ENCODE measurements around the gene SND1.

The SND1 gene

DNA sequence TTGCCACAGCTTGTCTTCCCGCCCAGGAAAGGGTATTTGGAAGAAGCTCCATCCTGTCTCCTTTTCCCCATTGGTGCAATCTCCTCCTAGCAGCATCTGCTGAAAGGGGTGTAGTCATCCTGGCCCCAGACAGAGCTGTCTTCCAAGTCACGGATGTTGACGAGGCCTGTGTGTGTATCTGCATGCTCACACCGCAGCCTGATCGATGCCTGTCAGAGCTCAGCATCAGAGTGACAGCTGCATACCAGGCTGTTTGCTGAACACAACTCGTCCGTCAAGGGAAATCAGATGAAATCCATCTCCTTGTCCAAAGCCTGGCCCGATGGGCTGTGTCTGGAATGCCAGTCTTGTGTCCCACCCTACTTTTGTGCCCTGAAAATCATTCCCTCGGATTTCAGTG lies 400.4 kb downstream of the SND1 start:
- Histone ChIP-seq H3K4me1 (ENCODE audit: control insufficient read depth, insufficient read depth, low read length) (no peaks in the 10 kb centered on the region), H3K27me3 (ENCODE audit: control insufficient read depth, insufficient read depth, low read length) (no peaks in the 10 kb centered on the region), H3K36me3 (ENCODE audit: control insufficient read depth, insufficient read depth, low read length) (peaks cover 4% of the 10 kb centered on the region; the same call in 1 of the 2 replicates), H3K27ac (ENCODE audit: low read depth, low read length) (no peak overlapping the region), H3K9me3 (ENCODE audit: control insufficient read depth, insufficient read depth, low read length) (no peaks in the 10 kb centered on the region), H3K9ac (ENCODE audit: low read depth, low read length) (no peak overlapping the region), H3K4me3 (ENCODE audit: low read depth, low read length) (no peak overlapping the region)

DNA sequence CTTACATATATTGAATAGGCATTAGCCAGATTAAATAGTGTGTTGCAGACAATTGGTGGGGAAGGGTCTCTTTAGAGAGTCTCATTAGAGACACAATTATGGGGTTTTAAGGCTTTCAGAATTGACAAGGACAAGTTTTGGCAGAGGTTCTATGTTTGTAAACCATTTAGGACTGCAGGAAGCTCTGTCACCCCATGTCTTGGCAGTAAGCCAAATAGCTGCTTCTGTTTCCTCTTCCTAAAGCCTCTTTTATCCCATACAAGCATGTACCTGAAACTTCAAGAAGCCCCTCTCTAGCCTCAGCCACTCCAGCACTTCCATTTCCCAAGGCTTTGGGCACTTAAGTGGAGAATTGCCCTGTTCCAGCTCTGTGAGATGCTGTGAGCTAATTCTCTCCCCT lies 401.0 kb downstream of the SND1 start:
- no peak overlapping the region for H3K27ac ChIP-seq (ENCODE audit: low read depth, low read length)
- peaks cover 4% of the 10 kb centered on the region; the same call in 1 of the 2 replicates for H3K36me3 ChIP-seq (ENCODE audit: control insufficient read depth, insufficient read depth, low read length)
- no peaks in the 10 kb centered on the region for H3K27me3 ChIP-seq (ENCODE audit: control insufficient read depth, insufficient read depth, low read length)
- H3K4me1 ChIP-seq (ENCODE audit: control insufficient read depth, insufficient read depth, low read length) = no peaks in the 10 kb centered on the region
- H3K9me3 ChIP-seq (ENCODE audit: control insufficient read depth, insufficient read depth, low read length) = no peaks in the 10 kb centered on the region
- H3K4me3 ChIP-seq (ENCODE audit: low read depth, low read length) = no peak overlapping the region
- no peak overlapping the region for H3K9ac ChIP-seq (ENCODE audit: low read depth, low read length)

DNA sequence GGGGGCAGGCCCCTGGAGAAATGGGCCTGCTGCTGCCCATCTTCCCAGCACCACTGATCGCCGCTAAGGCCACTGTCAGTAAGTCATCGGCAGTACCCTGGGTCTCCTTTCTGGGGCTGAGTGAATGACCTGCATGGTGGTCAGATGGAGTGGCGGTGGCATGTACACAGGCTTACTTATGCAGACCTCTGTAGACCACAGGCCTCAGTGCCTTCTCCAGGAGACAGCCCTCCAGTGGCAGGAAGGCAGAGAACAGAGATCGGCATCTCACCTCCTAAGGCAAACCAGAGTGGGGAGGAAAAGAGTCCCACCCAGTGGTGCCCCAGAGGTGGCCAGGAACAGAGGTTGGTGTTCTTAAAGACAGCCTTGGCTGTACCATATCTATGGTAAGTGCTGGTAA lies 402.0 kb downstream of the SND1 start:
- H3K27ac ChIP-seq (ENCODE audit: low read depth, low read length) = no peak overlapping the region

DNA sequence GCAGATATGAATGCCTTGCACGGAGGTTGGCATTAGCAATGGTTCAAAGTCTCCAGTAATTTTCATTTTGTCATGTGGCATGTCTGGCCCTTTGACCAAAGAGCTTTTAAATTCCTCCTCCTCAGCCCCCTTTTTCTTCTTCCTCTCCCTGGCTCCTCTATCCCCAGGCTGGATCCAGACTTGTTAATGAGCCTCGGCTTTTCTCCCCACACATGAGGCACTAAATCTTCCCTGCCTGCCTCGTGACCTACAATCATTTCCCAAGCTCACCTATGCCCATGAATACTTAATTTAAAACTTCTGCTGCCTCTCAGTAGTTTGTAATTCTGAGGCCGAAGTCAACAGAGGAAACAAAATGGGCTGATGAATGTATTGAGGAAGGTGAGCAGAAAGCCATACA lies 402.5 kb downstream of the SND1 start:
- Histone ChIP-seq H3K4me3 (ENCODE audit: low read depth, low read length) (no peak overlapping the region), H3K36me3 (ENCODE audit: control insufficient read depth, insufficient read depth, low read length) (peaks cover 4% of the 10 kb centered on the region; the same call in 1 of the 2 replicates), H3K9me3 (ENCODE audit: control insufficient read depth, insufficient read depth, low read length) (no peaks in the 10 kb centered on the region), H3K27ac (ENCODE audit: low read depth, low read length) (no peak overlapping the region), H3K4me1 (ENCODE audit: control insufficient read depth, insufficient read depth, low read length) (no peaks in the 10 kb centered on the region), H3K9ac (ENCODE audit: low read depth, low read length) (no peak overlapping the region), H3K27me3 (ENCODE audit: control insufficient read depth, insufficient read depth, low read length) (no peaks in the 10 kb centered on the region)

More for the DNA sequence above, 402.0 kb downstream of the SND1 start:
- Histone ChIP-seq H3K4me3 (ENCODE audit: low read depth, low read length) (no peak overlapping the region), H3K4me1 (ENCODE audit: control insufficient read depth, insufficient read depth, low read length) (no peaks in the 10 kb centered on the region), H3K9ac (ENCODE audit: low read depth, low read length) (no peak overlapping the region), H3K9me3 (ENCODE audit: control insufficient read depth, insufficient read depth, low read length) (no peaks in the 10 kb centered on the region), H3K36me3 (ENCODE audit: control insufficient read depth, insufficient read depth, low read length) (peaks cover 4% of the 10 kb centered on the region; the same call in 1 of the 2 replicates), H3K27me3 (ENCODE audit: control insufficient read depth, insufficient read depth, low read length) (no peaks in the 10 kb centered on the region)

DNA sequence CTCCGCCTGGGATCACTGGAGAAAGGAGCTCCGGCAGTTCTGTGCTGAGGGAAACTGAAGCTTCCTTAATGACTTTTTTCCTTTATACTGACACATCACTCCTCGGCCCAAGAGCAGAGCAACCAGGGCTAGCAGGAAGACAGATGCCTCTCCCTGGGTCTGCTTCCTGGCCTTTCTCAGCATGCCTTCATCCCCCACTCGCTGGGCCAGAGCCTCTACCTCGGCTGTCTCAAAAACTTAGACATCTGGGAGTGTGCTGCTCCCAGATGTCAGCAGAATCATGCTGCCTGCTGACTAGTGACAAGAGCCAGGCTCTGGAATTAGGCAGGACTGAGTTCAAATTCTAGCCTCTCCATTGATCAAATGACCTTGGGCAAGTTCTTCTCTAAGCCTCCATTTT lies 403.6 kb downstream of the SND1 start:
- no peak overlapping the region for H3K27ac ChIP-seq (ENCODE audit: low read depth, low read length)
- H3K4me1 ChIP-seq (ENCODE audit: control insufficient read depth, insufficient read depth, low read length) = no peaks in the 10 kb centered on the region

DNA sequence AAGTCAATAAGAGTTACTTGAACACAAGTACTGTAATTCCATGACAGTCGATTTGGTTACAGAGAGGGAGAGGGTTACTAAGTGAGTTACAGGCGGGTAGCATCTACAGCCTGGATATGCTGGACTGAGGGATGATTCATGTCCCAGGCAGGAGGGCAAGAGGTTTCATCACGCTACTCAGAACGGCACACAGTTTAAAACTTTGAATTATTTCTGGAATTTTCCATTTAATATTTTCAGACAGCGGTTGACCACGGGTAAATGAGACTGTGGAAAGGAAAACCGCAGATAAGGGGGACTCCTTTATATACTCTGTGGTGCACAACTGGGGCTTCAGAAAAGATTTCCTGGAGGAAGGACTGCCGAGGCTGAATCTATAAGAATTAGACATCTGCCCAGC lies 404.9 kb downstream of the SND1 start:
- Histone ChIP-seq H3K27me3 (ENCODE audit: control insufficient read depth, insufficient read depth, low read length) (no peaks in the 10 kb centered on the region), H3K4me1 (ENCODE audit: control insufficient read depth, insufficient read depth, low read length) (no peaks in the 10 kb centered on the region), H3K9me3 (ENCODE audit: control insufficient read depth, insufficient read depth, low read length) (no peaks in the 10 kb centered on the region), H3K9ac (ENCODE audit: low read depth, low read length) (no peak overlapping the region), H3K36me3 (ENCODE audit: control insufficient read depth, insufficient read depth, low read length) (peaks cover 4% of the 10 kb centered on the region; the same call in 1 of the 2 replicates), H3K4me3 (ENCODE audit: low read depth, low read length) (no peak overlapping the region), H3K27ac (ENCODE audit: low read depth, low read length) (no peak overlapping the region)

More for the DNA sequence above, 403.6 kb downstream of the SND1 start:
- Histone ChIP-seq H3K4me3 (ENCODE audit: low read depth, low read length) (no peak overlapping the region), H3K9ac (ENCODE audit: low read depth, low read length) (no peak overlapping the region), H3K36me3 (ENCODE audit: control insufficient read depth, insufficient read depth, low read length) (peaks cover 4% of the 10 kb centered on the region; the same call in 1 of the 2 replicates), H3K9me3 (ENCODE audit: control insufficient read depth, insufficient read depth, low read length) (no peaks in the 10 kb centered on the region), H3K27me3 (ENCODE audit: control insufficient read depth, insufficient read depth, low read length) (no peaks in the 10 kb centered on the region)

DNA sequence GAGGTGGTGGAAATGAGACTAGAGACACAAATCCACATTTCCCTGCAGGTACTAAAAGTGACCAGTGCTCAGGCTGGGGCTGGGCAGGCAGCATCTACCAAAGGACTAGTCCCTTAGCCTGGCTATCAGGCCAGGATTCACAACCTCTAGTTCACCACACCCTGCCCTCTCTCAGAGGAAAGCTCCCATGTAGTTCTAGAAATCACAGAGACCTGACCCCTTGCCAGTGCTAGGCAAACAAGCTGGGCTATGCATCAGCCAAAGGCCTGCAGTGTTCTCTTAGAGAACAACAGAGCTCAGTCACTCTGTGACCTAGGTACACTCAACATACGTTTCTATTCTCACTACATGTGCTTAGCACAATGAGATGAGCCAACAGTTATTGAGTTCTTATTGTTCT lies 405.9 kb downstream of the SND1 start:
- no peak overlapping the region for H3K9ac ChIP-seq (ENCODE audit: low read depth, low read length)
- no peaks in the 10 kb centered on the region for H3K4me1 ChIP-seq (ENCODE audit: control insufficient read depth, insufficient read depth, low read length)
- H3K36me3 ChIP-seq (ENCODE audit: control insufficient read depth, insufficient read depth, low read length) = peaks cover 4% of the 10 kb centered on the region; the same call in 1 of the 2 replicates
- no peaks in the 10 kb centered on the region for H3K27me3 ChIP-seq (ENCODE audit: control insufficient read depth, insufficient read depth, low read length)
- no peak overlapping the region for H3K27ac ChIP-seq (ENCODE audit: low read depth, low read length)
- no peaks in the 10 kb centered on the region for H3K9me3 ChIP-seq (ENCODE audit: control insufficient read depth, insufficient read depth, low read length)
- H3K4me3 ChIP-seq (ENCODE audit: low read depth, low read length) = no peak overlapping the region

DNA sequence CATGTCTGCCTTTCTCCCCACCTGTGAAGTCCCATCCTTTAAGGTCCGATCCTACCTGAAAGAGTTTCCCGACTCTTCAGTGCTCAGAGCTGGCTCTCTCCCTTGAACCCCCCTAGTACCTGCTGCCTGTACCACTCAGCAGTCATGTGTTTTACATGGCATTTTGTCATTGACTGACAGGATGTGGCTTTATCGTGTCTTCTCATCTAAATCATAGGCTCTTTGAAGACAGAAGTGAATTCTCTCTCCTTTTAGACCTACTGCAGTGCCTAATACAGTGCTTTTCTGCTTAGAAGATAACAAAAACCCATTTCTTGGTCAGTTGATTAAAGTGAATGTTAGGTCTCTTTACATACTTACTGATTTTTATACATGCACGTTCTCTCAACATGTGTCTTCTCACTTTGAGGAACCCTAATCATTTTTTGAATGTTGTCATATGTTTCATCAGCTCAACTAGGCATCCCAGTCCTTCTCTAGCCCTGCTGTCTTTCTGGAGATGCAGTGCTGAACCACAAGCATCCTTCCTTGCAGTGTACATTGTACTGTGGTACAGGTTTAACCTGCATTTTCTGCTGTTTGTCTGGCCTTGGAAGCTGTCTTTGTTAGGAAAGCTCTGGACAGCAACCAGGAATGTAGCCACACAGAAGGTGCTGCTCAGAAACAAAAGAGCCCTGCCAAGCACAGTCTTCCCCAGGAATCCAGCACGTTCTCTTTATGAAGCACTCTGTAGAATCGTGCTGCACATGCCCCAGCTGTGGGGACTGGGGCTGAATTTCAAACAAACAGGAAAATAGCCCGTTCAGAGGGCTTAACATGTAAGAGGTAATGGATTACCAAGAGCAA lies 407.4 kb downstream of the SND1 start:
- Histone ChIP-seq H3K4me1 (ENCODE audit: control insufficient read depth, insufficient read depth, low read length) (no peaks in the 10 kb centered on the region), H3K27ac (ENCODE audit: low read depth, low read length) (no peak overlapping the region), H3K4me3 (ENCODE audit: low read depth, low read length) (no peak overlapping the region), H3K36me3 (ENCODE audit: control insufficient read depth, insufficient read depth, low read length) (peaks cover 4% of the 10 kb centered on the region; the same call in 1 of the 2 replicates), H3K9me3 (ENCODE audit: control insufficient read depth, insufficient read depth, low read length) (no peaks in the 10 kb centered on the region), H3K27me3 (ENCODE audit: control insufficient read depth, insufficient read depth, low read length) (no peaks in the 10 kb centered on the region), H3K9ac (ENCODE audit: low read depth, low read length) (no peak overlapping the region)

DNA sequence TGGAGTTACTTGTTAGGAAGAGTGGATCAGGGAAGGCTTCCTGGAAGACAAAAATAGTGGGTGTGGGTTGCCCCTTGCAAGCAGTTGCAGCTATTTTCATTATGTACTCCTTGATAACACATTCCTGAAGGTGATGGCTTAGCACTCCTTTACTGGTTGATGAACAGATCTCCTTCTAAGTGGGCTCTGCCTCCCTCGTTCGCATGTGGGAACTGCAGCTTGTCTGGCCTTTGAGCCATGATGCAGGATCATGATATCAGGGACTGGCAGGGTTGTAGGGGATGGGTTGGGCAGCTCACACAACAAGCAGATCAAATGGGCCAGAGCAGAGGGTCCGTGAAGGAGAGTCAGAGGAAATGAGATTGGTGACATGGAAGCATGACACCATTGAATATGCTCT lies 408.0 kb downstream of the SND1 start:
- Histone ChIP-seq H3K27me3 (ENCODE audit: control insufficient read depth, insufficient read depth, low read length) (no peaks in the 10 kb centered on the region), H3K4me3 (ENCODE audit: low read depth, low read length) (no peak overlapping the region), H3K9me3 (ENCODE audit: control insufficient read depth, insufficient read depth, low read length) (no peaks in the 10 kb centered on the region), H3K27ac (ENCODE audit: low read depth, low read length) (no peak overlapping the region), H3K4me1 (ENCODE audit: control insufficient read depth, insufficient read depth, low read length) (no peaks in the 10 kb centered on the region), H3K9ac (ENCODE audit: low read depth, low read length) (no peak overlapping the region), H3K36me3 (ENCODE audit: control insufficient read depth, insufficient read depth, low read length) (peaks cover 4% of the 10 kb centered on the region; the same call in 1 of the 2 replicates)

DNA sequence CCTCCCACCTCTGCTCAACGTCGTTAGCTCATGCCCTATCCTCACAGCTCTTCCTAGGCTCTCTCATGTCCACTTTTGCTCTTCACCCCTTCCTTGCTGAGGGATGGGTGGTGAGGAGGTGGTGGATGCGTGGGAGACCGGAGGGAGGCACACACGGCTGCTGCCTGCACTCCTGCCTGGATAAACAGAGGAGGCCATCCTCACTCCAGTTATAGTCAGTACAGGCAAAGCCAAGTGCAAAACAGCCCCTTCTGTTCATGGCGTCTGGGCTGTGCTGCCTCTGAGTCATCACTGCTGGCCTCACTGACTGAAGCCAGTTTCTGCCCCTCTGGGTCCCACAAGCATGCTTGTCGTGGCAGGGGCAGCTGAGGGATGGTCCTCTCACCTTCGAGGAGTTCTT lies 411.1 kb downstream of the SND1 start:
- H3K4me1 ChIP-seq (ENCODE audit: control insufficient read depth, insufficient read depth, low read length) = no peaks in the 10 kb centered on the region
- H3K27me3 ChIP-seq (ENCODE audit: control insufficient read depth, insufficient read depth, low read length) = no peaks in the 10 kb centered on the region
- H3K36me3 ChIP-seq (ENCODE audit: control insufficient read depth, insufficient read depth, low read length) = no peaks in the 10 kb centered on the region
- no peak overlapping the region for H3K4me3 ChIP-seq (ENCODE audit: low read depth, low read length)
- no peaks in the 10 kb centered on the region for H3K9me3 ChIP-seq (ENCODE audit: control insufficient read depth, insufficient read depth, low read length)
- no peak overlapping the region for H3K27ac ChIP-seq (ENCODE audit: low read depth, low read length)
- H3K9ac ChIP-seq (ENCODE audit: low read depth, low read length) = no peak overlapping the region

DNA sequence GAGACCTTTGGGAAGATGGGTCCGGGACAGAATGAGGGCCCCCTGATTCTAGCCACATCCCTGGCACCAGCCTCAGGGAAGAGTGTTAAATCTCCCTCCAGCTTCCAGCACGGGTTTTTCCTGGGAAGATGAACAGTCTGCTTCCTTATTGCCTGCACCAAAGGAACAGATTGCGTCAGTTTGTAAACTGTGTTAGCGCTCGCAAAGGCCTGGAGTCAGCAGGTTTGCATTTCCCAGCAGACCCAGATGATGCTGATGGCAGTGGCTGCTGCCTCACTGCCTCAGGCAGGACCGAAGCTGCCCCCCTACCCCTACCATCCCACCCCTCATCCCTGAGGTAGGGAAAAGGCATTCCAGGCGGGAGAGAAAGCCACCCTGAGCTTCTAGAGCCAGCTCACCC lies 413.9 kb downstream of the SND1 start:
- Histone ChIP-seq H3K9me3 (ENCODE audit: control insufficient read depth, insufficient read depth, low read length) (no peaks in the 10 kb centered on the region), H3K27me3 (ENCODE audit: control insufficient read depth, insufficient read depth, low read length) (no peaks in the 10 kb centered on the region), H3K36me3 (ENCODE audit: control insufficient read depth, insufficient read depth, low read length) (no peaks in the 10 kb centered on the region), H3K27ac (ENCODE audit: low read depth, low read length) (no peak overlapping the region), H3K4me3 (ENCODE audit: low read depth, low read length) (no peak overlapping the region), H3K4me1 (ENCODE audit: control insufficient read depth, insufficient read depth, low read length) (no peaks in the 10 kb centered on the region), H3K9ac (ENCODE audit: low read depth, low read length) (no peak overlapping the region)

Measured in HUES48 (cell line).